SU-DHL-6 (cell line): ENCODE measurements around the gene SOD1.

Experiments used
- CTCF ChIP-seq: fragments of 200-600 bp; sonication (generic); IDR thresholded peaks from one replicate; pipeline ENCODE4 v1.5.1; 2017; ENCODE audit warnings: antibody characterized with exemption, mild to moderate bottlenecking, low read length, moderate library complexity; ENCODE audit not compliant: insufficient read depth, poor library complexity, severe bottlenecking
- EZH2phosphoT487 ChIP-seq: fragments of 200-600 bp; sonication (generic), shearing (Covaris generic); conservative IDR thresholded peaks from 2 replicates; pipeline ENCODE4 v1.6.1; 2018; ENCODE audit warnings: mild to moderate bottlenecking, antibody characterized with exemption, low read length, moderate library complexity, mixed read lengths

GRCh38 chr21:31660259-31660565 is 719 bp downstream of the SOD1 start:
- no peak for TF ChIP-seq CTCF
- no peak for TF ChIP-seq EZH2phosphoT487
